Stimulated activated CD8-positive, alpha-beta memory T cell treated with anti-CD3 and anti-CD28 coated beads, Interleukin-7, amount 100 ng/mL, for 4 hours (primary cell): Measurements from ENCODE around the gene XCL2.

Experiments
- DNase-seq, 2 donors: peaks; one replicate each; pipeline ENCODE4 v3.0.0-alpha.2; 2020; ENCODE audit warnings: low read depth in 2 of 2

Gene XCL2

DNA sequence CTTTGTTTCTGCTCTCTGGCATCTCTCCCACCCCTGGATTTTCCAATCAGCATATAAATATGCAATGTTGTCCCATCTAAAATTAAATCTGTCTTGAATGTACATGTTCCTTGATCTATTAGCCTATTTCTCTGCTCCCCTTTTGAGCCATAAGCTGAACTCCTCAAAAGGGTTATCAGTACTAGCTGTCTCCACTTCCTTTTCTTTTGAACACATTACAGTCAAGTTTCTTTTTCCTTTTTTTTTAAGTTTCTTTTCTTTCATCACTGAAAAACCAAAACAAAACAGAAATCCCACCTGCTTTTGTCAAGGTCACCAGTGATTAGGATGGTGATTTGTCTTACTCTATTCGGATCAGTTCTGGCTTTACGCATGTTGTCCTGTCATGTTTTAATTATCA lies 29.3 kb downstream of the XCL2 start:
- no peak for DNase-seq

DNA sequence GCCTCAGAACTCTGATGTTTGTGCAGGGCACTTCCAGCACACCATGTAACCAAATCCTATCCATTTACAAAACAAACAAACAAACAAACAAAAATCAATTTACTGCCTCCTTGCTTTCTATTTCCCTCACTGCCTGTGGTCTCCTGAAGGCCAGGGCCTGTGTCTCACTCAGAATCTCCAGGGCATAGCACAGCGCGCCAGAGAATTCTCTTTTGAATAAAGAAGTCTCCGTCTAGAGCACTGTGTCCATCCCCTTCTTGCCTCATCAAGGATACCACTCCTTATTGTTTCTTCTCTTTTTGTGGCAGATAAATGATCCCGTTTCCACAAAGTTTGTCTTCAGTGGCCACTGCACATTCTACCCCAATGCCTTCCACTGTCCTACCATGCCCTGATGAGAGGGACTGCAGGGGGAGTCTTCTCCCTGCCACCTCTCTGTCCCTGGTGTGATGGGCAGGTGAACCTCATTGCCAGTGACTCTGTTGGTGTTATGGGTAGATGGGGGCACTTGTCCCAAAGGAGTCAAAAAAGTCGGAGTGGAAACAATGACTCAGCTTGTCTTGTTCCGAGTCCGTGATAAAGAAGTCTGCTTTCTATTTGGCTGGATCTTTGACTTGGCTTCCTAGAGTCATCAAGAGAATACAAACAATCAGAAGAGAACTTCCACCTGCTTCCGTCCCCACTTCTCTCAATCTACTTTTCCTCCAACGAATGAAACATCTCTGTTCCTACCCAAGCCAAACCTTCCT lies 30.0 kb downstream of the XCL2 start:
- DNase-seq, result no peak

DNA sequence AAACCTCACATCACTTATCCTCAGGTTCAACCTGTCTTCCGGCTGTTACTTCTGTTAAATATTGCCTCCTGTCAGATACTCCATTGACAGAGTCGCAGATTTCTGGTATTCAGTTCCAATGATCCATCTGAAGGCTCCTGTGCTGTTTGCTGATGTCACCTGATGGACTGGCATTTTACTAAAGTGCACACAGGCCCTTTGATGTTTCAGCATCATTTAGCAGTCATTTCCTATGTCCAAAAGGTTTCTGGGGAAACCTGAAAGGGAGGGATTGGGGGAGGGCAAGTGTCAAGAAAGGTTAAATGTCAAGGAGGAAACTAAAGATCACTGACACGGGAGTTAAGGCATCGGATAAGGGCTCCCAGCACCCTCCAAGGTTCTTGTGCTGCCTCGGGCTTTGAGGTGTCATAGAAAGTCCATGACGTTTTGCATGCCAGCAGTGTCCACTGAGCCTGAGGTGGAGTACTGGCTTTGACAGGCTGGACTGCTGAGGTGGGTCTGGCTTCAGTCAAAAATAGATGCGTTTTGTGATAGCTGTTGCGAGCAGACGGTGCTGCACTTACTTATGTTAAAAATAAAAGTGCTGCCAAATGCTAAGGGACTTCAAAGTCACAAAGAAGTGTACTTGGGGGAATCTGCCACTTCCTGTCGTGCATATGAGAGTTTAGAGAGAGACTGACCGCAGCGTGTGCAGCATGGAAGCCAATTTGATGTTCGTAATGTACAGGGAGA lies 30.8 kb downstream of the XCL2 start:
- peak; percentile 24 to 29 for DNase-seq

DNA sequence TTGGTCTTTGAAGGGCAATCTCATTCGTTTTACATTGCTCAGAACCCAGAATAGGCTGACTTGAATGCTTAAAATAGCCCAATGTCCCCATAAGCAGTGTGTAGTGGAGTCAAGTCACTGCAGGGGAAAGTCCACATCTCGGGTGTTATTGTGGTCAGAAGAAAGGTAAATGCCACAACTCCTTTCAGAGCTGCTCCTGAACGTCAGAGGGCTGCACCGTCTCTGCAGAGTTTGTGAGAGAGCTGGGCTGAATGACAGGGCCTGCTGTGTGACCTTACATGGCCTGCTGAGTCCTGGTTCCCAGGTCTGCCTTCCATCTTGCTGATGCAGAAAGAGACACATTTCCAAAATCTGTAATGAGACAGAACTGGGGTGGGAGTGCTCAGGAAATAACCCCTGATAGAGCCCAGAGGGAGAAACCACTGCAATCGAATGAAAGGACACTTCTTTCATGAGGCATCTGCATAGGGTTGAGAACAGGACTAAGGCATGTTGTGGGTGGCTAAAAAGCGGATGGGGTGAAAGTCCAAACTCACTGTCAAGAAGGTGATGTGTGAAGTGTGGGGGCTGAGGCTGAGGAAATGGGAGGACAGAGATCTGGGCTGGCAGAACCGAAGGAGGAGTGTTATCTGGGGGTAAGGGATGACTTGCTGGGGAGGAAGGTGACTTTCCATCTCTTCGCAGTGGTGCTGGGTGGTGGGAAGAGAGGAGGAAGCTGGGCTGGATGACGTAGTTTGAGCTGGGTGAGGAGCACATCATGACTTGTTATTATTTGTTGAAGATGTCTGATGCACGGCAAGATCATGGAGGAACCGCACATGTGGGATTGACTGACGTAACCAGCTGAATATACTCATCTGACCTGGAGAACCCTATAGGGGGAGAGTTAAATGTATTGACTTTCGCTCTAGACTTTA lies 33.7 kb downstream of the XCL2 start:
- no peak for DNase-seq

DNA sequence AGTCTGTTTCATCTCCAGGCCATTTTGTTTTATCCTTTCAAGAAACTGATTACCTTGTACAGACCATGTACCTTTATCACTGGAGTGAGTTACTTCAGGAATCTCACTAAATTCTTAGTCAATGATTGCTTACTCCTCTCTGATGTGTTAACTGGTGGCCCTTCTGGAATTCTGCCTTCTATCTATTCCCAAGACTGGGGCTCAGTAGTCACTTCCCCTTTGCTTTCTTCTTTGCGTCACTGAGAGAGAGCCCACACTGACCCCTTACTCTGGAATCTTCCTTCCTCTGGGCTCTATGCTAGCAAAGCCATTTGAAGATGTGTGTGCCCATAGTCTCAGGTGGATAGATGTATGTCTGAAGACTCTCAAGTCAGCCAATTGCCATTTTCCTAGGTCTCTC lies 34.6 kb downstream of the XCL2 start:
- DNase-seq, result no peak

DNA sequence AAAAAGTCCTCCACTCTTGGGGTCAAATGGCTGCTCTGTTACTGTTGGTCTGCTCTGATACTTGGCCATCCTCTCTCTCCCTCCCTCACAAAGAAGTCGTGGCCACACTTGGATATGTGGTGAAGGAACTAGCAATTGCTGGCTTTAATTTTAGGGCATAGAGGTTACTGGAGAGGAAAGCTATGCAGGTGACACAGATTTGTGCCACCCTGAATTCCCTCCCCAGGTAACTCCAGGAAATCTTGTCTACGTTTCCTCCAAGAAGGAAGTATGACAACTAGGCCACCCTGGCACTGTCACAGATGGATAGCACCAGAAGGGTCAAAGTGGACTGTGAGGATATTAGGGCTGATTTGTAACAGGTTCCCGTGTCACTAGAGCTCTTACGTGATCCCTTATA lies 36.0 kb downstream of the XCL2 start:
- no peak for DNase-seq

DNA sequence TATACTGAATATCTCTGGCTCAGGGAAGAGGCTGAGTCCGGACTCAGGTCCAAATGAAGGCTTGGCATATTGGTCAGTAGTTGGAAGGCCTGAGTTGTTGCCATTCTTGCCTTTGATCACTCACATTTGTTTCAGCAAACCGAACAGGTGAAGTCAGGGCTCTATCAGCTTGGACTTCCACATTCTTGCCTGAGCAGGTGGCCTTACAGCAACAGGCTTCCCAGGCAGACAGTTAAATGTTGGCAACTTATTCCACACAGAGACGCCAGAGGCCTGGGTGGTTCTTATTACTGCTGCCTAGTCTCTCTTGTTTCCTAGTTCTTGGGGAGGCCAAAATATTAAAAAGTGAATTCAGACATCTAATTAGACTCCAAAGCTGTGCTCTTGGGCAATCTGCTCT lies 36.6 kb downstream of the XCL2 start:
- DNase-seq, result no peak

DNA sequence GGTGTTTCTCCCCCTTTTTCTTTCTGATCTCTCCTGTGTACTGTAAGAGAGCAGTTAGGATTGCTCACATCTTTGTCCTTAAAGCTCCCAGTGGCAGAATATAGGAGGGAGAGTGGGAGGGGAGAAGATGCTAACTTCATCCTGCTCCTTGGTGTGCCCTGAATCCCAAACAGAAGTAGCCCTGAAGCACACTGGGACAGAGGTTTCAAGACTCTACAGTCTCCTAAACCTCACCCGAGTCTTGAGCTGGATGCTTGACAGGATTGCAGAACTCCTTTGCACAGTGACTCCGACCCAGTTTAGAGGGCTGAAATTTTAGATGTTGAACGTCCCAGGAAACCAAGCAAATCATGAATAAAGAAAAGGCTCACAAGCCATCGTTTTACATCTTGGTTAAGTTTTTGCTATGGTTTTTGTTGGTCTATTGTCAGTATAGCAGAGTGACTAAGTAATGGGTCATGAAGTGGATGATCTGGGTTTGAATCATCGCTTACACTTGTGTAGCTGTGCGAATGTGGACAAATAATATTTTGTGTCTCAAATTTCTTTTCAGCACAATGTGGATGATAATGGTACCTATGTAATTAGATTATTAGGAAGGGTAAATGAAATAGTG lies 37.5 kb downstream of the XCL2 start:
- DNase-seq, result no peak

DNA sequence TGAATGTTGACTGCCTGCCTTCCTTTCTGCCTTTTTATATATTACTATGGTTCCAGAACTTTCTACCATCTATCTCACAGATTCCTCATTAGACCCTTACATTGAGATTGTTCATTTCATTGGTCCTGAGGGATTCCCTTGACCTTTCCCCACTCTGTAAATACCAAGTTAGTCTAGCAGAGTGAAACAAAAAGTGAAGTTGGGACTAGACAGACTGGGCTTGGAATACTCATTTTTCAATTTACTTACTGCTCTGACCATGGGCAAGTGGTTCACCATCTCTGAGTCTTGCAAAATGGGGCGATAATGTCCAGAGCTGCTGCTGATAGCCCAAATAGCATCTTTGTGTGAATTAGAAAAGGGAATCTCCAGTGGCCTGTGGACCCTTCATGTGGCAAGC lies 38.8 kb downstream of the XCL2 start:
- no peak for DNase-seq

DNA sequence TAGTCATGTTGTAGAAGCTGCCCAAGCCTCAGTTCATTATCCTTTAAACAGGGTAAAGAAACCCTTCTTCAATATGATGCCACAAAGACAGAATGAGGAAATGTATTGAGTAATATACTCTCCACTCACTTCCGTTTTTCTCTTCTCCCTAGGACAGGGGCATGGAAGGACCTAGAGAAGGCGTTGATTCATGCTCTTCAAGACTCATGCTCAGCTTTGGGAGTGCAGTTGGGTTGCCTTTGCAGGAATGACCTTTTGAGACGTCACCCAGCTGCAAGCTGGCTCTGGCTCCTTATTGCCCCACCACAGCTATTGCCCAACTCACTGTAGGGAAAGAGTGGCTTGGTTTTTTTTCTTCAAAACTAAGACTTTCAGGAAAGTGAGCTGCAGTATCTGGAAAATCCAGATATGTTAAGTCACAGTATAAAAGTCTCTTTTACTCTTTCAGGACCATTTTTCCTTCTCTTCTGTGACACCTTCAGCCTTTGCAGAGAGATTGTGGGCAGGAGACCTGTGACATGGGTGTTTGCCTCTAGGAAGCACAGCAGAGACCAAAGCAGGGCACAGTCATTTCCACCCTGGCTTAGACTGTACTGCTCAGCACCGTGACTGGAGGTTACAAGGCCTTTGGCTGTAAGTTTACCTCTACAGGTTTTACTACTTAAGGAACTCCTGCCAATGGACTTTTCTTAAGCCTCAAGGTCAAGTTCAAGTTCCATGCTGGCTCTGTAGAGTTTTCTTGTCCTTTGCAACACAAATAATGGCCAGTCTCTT lies 39.5 kb downstream of the XCL2 start:
- DNase-seq, result no peak

DNA sequence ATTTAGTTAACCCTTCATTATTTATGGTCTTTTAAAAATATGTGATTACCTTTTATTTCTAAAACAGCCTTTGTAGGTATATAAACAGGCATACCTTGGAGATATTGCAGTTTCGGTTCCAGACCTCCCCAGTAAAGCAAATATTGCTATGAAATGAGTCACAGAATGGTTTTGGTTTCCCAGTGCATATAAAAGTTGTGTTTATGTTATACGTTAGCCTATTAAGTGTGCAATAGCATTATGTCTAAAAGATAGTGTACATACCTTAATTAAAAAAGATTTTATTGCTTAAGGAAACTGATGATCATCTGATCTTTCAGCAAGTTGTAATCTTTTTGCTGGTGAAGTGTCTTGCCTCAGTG lies 44.1 kb downstream of the XCL2 start:
- no peak for DNase-seq

DNA sequence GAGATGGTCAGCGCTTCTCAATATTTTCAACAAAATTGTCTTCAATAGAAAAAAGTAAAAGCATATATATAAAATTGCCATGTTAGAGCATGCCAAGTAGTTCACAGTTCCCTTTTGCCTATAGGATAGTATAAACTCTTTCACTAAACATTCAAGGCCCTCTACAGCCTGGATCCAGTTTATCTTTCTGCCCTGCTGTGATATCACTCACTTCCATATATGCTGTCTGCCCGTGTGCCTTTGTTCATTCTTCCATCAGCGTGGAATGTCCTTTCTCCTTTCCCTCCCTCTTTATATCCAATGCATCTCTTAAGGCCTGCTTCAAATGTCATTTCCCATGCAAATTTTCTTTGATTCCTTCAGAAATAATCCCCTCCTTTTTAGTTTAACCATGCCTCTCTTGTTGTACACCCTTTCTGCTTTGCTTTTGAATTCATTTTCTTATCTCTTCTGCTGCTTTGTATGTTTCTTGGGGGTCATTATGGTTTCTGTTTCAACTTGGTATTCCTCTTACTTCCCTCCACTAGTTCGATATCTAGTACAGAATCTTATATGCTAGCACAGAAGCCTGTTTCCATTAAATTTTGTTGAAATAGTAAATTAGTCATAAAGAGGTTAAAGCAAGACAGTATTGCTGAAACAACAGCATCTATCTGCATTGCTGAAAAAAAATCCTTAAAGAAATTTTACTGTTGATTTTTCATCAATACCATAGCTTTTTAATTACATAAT lies 44.7 kb downstream of the XCL2 start:
- no peak for DNase-seq

DNA sequence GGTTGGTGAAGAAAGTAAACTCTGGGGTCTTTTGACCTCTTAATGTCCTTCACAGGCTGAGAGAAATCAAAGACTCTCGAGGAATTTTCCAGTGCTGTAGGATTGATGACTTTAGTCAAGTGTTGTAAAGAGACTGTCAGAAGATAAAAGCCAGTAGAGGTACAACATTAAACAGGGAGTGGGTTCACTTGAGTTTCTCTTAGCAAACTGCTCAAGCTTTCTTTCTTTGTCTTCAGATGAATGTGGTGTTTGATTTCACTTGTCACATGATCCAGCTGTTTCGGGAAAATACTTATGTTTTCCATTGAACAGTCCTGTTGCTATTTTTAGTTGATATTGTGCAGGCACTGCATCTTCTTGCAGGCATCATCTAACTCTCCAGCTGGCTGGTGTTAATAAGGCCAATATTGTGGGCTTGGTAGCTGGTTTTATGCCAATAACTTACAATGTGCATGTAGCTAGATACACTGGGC lies 45.6 kb downstream of the XCL2 start:
- no peak for DNase-seq

DNA sequence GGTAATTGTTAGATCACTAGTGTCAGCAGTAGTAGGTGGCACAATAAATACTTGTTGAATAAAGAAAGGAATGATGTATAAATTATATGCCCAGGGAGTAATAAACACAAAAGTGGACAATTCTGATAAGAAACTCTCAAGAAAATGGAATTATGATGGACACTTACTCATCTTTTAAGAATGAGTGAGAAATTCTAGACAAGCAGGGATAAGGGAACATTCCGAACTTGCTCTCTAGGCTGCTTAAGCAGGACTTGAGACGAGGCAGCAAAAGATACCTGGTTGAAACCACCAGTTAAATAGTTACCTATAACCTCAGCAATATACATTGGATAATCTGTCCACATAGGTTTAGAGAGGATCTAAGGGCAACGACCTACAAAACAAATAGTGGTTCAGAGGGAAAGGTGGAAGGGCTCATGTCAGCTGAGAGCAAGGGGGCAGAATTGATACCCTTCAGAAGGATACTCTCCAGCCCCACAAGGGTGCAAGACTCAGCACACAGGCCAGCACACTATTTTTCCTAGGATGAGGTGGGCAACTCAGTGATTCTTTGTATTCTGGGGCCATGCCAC lies 46.3 kb downstream of the XCL2 start:
- DNase-seq, result no peak

DNA sequence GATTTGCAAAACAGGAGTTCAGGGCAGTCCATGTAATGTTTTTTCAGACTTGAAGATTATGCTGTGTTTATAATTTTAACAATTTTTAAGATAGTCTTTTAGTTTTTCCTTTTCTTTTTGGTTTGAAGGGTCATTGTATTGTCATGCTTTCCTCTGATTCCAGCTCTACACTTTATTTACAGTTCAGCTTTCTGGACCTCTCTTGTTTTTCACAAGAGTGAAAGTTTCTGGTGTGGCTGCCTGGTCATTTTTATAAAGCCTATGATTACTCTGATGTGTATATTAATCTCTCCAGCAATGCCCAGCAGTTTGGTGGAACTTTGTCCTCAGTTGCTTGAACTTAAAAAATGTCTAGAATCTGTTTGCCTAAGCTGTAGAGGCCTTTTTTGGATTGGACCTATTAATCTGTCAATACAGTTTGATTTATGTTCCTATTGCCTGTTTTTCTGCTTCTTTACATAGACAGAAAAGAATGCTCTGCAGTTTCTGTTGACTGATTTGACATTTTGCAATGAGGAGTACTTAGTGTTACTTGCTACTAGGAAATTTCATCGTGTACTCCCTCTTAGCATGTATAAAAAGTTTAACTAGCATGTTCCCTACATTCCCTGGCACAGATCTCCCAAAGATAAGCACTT lies 52.2 kb downstream of the XCL2 start:
- no peak for DNase-seq
